Measurements from ENCODE around the gene VKORC1. TPM values are rescaled to one million over a fixed set of nuclear protein-coding genes. Genes with fewer than 3 reads are reported as not detected.

VKORC1 gene
- polyA plus RNA-seq, 2 of the 4 experiments (the other 2 are of a cell fraction) = 94.2 to 101 TPM

DNA sequence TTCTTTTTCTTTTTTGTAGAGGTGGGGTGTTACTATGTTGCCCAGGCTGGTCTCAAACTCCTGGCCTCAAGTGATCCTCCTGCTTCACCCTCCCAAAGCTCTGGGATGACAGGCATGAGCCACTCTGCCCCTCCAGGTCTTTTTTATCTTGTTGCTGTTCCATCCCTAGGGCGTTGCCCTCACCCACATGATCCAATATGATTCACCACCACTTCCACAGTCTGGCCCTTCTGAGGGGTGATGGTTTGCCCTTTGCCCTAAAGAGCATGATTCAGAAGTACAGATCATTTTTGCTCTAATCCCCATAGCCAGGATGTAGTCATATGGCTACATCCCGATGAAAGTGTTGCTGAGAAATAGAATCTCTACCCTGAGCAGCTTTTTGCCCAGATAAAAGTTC, 42.5 kb downstream of the VKORC1 start (continued):
- no peak for TF ChIP-seq TFCP2L1 (CRISPR knock-in tag; IDR thresholded peaks at IDR 0.05)
- TF ChIP-seq, protein P1, sequence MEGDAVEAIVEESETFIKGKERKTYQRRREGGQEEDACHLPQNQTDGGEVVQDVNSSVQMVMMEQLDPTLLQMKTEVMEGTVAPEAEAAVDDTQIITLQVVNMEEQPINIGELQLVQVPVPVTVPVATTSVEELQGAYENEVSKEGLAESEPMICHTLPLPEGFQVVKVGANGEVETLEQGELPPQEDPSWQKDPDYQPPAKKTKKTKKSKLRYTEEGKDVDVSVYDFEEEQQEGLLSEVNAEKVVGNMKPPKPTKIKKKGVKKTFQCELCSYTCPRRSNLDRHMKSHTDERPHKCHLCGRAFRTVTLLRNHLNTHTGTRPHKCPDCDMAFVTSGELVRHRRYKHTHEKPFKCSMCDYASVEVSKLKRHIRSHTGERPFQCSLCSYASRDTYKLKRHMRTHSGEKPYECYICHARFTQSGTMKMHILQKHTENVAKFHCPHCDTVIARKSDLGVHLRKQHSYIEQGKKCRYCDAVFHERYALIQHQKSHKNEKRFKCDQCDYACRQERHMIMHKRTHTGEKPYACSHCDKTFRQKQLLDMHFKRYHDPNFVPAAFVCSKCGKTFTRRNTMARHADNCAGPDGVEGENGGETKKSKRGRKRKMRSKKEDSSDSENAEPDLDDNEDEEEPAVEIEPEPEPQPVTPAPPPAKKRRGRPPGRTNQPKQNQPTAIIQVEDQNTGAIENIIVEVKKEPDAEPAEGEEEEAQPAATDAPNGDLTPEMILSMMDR (IDR thresholded peaks at IDR 0.05) = no peak
- TF ChIP-seq, protein P2, sequence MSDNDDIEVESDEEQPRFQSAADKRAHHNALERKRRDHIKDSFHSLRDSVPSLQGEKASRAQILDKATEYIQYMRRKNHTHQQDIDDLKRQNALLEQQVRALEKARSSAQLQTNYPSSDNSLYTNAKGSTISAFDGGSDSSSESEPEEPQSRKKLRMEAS (IDR thresholded peaks at IDR 0.05) = peak; percentile 76; the same call in 1 of the 2 replicates
- TF ChIP-seq, protein P3, sequence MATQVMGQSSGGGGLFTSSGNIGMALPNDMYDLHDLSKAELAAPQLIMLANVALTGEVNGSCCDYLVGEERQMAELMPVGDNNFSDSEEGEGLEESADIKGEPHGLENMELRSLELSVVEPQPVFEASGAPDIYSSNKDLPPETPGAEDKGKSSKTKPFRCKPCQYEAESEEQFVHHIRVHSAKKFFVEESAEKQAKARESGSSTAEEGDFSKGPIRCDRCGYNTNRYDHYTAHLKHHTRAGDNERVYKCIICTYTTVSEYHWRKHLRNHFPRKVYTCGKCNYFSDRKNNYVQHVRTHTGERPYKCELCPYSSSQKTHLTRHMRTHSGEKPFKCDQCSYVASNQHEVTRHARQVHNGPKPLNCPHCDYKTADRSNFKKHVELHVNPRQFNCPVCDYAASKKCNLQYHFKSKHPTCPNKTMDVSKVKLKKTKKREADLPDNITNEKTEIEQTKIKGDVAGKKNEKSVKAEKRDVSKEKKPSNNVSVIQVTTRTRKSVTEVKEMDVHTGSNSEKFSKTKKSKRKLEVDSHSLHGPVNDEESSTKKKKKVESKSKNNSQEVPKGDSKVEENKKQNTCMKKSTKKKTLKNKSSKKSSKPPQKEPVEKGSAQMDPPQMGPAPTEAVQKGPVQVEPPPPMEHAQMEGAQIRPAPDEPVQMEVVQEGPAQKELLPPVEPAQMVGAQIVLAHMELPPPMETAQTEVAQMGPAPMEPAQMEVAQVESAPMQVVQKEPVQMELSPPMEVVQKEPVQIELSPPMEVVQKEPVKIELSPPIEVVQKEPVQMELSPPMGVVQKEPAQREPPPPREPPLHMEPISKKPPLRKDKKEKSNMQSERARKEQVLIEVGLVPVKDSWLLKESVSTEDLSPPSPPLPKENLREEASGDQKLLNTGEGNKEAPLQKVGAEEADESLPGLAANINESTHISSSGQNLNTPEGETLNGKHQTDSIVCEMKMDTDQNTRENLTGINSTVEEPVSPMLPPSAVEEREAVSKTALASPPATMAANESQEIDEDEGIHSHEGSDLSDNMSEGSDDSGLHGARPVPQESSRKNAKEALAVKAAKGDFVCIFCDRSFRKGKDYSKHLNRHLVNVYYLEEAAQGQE (IDR thresholded peaks at IDR 0.05) = no peak
- no peak for TF ChIP-seq EHMT2 (IDR thresholded peaks at IDR 0.05; ENCODE audit: low read depth)
- no peak for TF ChIP-seq HOXB5 (CRISPR knock-in tag; IDR thresholded peaks at IDR 0.05)
- TF ChIP-seq NFE2L2 (conservative IDR thresholded peaks at IDR 0.05; ENCODE audit: low read length) = no peak
- TF ChIP-seq, protein P4, sequence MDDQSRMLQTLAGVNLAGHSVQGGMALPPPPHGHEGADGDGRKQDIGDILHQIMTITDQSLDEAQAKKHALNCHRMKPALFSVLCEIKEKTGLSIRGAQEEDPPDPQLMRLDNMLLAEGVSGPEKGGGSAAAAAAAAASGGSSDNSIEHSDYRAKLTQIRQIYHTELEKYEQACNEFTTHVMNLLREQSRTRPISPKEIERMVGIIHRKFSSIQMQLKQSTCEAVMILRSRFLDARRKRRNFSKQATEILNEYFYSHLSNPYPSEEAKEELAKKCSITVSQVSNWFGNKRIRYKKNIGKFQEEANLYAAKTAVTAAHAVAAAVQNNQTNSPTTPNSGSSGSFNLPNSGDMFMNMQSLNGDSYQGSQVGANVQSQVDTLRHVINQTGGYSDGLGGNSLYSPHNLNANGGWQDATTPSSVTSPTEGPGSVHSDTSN (IDR thresholded peaks at IDR 0.05) = no peak
- no peak for TF ChIP-seq ESRRA (IDR thresholded peaks at IDR 0.05; ENCODE audit: borderline replicate concordance, low read length)
- peak; percentile 64 for TF ChIP-seq JUNB (IDR thresholded peaks at IDR 0.05)
- no peak for TF ChIP-seq PHF8 (IDR thresholded peaks at IDR 0.05; ENCODE audit: borderline replicate concordance, low read depth)

DNA sequence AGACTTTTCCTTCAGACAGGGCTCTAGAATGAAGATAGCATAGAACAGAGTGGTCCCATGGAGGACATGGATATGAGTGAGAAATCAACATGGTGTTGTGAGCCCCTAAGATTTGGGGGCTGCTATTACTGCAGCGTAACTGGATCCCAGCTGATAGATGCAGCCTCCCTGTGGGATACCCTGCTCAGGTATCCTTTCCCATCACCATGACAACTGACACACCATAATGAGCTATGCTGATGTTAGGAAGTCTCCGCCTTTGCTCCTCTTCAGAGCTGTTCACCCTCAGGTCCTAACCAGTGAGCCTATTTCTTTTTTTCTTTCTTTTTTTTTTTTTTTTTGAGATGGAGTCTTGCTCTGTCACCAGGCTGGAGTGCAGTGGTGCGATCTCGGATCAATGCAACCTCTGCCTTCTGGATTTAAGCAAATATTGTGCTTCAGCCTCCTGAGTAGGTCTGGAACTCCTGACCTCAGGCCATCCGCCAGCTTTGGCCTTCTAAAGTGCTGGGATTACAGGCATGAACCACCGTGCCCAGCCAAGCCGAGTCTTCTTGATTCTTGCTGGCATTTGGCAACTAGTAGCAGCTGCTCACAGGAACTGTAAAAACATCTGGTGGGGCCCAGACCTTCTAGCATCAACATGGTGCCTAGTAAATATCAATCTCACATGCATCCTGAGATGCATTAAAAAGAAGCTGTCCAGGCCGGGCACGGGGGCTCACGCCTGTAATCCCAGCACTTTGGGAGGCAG, 44.1 kb downstream of the VKORC1 start:
- FAIRE-seq (no peak), DNase-seq (ENCODE audit: low read depth in 1 of 2, low spot score in 1 of 2) (no peak), ATAC-seq (no peak)
- peaks cover 18% of the 10 kb centered on the region for H3K4me1 ChIP-seq
- H3K4me3 ChIP-seq = no peak overlapping the region
- TF ChIP-seq RNF2 (IDR thresholded peaks at IDR 0.05; ENCODE audit: borderline replicate concordance, low read depth) (no peak), JUNB (IDR thresholded peaks at IDR 0.05) (no peak), EP300 (IDR thresholded peaks at IDR 0.05) (no peak), SMC3 (IDR thresholded peaks at IDR 0.05) (no peak), ZNF302 (CRISPR knock-in tag; IDR thresholded peaks at IDR 0.05) (no peak), ZC3H11A (IDR thresholded peaks at IDR 0.05) (no peak), TP53 (CRISPR knock-in tag; IDR thresholded peaks at IDR 0.05) (no peak)
- TF ChIP-seq, protein P5, sequence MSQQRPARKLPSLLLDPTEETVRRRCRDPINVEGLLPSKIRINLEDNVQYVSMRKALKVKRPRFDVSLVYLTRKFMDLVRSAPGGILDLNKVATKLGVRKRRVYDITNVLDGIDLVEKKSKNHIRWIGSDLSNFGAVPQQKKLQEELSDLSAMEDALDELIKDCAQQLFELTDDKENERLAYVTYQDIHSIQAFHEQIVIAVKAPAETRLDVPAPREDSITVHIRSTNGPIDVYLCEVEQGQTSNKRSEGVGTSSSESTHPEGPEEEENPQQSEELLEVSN (IDR thresholded peaks at IDR 0.05; ENCODE audit: borderline replicate concordance, low read depth) = no peak
- TF ChIP-seq, protein P6, sequence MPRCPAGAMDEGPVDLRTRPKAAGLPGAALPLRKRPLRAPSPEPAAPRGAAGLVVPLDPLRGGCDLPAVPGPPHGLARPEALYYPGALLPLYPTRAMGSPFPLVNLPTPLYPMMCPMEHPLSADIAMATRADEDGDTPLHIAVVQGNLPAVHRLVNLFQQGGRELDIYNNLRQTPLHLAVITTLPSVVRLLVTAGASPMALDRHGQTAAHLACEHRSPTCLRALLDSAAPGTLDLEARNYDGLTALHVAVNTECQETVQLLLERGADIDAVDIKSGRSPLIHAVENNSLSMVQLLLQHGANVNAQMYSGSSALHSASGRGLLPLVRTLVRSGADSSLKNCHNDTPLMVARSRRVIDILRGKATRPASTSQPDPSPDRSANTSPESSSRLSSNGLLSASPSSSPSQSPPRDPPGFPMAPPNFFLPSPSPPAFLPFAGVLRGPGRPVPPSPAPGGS (IDR thresholded peaks at IDR 0.05) = no peak
- TF ChIP-seq, protein P2 (IDR thresholded peaks at IDR 0.05) = no peak
- TF ChIP-seq, protein P7, sequence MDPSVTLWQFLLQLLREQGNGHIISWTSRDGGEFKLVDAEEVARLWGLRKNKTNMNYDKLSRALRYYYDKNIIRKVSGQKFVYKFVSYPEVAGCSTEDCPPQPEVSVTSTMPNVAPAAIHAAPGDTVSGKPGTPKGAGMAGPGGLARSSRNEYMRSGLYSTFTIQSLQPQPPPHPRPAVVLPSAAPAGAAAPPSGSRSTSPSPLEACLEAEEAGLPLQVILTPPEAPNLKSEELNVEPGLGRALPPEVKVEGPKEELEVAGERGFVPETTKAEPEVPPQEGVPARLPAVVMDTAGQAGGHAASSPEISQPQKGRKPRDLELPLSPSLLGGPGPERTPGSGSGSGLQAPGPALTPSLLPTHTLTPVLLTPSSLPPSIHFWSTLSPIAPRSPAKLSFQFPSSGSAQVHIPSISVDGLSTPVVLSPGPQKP (IDR thresholded peaks at IDR 0.05; ENCODE audit: low read depth, low read length) = no peak
- TF ChIP-seq, protein P1 (IDR thresholded peaks at IDR 0.05) = no peak
- H3K4me2 ChIP-seq = no peak overlapping the region
- ChIA-PET CTCF (interaction anchor here (0.8 to 2.2 kb wide), 8 partner anchors 10 to 96 kb away, joined by 3 to 13 read pairs (median 4); partner anchors contain the start of gene HSD3B7), POLR2A (interaction anchor here (1.0 kb wide), 2 partner anchors 9 to 24 kb away, joined by 3 read pairs; partner anchors contain the start of genes ZNF646 and ZNF668)
- 92% methylated on average over 10 of the region's 10 CpGs for WGBS (ENCODE audit: missing lambda C conversion rate)
- H3K9me3 ChIP-seq = no peaks in the 10 kb centered on the region
- peak overlapping the region in 1 of 2 experiments; percentile 88; a peak in 3 of 6 replicates for H3K27ac ChIP-seq
